ENCODE measurements around the gene KLHL11.
A peak's percentile ranks its signal among the peaks of the same experiment; 100 is the strongest.

KLHL11 gene, protein sequence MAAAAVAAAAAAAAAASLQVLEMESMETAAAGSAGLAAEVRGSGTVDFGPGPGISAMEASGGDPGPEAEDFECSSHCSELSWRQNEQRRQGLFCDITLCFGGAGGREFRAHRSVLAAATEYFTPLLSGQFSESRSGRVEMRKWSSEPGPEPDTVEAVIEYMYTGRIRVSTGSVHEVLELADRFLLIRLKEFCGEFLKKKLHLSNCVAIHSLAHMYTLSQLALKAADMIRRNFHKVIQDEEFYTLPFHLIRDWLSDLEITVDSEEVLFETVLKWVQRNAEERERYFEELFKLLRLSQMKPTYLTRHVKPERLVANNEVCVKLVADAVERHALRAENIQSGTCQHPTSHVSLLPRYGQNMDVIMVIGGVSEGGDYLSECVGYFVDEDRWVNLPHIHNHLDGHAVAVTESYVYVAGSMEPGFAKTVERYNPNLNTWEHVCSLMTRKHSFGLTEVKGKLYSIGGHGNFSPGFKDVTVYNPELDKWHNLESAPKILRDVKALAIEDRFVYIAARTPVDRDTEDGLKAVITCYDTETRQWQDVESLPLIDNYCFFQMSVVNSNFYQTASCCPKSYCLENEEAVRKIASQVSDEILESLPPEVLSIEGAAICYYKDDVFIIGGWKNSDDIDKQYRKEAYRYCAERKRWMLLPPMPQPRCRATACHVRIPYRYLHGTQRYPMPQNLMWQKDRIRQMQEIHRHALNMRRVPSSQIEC

DNA sequence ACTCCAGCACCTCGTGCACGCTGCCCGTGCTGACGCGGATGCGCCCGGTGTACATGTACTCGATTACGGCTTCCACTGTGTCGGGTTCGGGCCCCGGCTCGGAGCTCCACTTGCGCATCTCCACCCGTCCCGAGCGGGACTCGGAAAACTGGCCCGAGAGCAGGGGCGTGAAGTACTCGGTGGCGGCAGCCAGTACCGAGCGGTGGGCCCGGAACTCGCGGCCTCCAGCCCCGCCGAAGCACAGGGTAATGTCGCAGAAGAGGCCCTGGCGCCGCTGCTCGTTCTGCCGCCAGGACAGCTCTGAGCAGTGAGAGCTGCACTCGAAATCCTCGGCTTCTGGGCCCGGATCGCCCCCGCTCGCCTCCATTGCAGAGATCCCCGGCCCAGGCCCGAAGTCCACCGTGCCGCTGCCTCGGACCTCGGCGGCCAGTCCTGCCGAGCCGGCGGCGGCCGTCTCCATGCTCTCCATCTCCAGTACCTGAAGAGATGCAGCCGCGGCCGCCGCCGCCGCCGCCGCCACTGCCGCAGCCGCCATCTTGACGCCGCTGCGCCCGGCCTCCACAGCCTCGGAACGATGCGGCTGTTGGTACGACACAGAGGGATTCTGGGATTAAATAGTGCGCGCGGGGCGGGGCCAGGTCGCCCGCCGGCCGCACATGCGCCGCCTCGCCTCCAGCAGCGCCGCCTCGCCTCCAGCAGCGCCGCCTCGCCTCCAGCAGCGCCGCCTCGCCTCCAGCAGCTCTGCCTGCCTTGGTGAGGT is at the start of gene KLHL11:
Gene KLHL11 (minus strand): TSS at position 588 of the 760 bp plus-strand sequence. CDS start 53 bp downstream, at position 535.
- DNase-seq, result peak; percentile 82

DNA sequence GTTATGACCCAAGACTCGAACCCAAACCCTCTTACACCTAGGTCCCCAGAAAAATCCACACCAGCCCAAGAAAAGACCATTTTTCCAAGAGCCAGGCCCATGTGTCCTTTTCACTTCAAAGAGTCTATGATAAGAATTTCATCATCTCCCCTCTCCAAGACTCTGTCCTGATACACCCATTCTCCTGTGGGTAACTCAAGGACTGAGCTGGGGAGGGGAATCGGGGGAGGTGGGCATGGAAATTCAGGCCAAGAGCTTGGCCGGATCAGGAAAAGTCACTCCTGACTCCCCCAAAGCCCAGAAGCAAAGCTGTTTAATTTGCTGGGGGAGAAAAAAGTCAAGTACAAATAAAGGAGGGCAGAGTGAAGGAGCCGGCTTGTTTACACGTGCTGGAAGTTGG is 49.8 kb upstream of the KLHL11 start:
- no peak for DNase-seq

DNA sequence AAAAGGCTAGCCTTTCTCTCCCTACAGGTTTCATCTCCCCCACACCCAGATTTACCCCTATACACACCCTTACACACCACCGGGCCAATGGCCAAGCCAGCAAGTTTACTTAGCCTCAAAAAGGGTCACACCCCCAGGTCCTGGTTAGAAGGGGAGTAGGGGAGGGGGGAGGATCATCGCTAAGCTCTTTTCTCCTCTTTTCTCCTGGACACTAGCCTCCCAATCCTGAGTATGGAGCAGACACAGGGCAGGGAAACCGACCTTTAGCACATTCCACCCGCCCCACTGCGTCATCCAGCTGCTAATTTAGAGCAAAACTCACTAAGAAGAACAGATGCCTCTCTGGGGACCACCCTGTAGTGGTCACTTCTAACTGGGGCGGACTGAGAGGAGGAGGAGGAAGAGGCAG is 49.1 kb upstream of the KLHL11 start:
- no peak for DNase-seq

DNA sequence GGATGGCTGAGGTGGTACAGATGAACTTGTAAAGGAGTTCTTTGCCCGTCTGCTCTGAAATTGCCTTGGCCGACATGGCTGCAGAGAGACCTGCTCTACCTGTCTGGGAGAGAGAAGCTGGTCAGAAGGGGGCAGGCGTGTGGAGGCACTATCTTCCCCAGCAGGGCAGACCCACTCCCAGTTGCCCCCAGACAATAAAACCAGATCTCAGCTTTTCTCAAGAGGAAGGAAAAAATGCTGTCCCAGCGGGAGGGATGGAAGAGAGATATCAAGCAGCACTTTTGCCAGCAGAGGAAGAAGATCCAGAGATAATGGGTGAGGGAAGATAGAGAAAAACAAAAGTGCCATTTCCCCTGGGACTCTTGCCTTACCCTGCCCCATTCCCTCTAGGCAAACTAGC is 48.6 kb upstream of the KLHL11 start:
- no peak for DNase-seq

DNA sequence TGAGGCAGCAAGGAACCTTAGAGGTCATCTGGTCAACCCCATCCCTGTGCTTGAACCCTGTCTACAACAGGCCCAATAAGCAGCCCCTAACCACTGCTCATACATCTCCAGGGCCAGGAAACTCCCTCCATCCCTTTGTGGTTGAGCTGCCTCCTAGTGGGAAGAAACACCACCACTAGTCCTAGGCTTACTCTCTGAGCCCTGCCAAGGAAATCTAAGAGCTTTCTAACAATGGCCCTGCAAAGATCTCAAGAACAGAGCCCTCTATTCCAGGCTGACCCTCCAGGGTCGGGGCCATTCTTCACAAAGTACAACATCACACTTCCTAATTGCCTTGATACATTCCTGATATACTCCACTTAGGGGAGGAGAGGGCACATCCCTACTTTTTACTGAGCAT is 47.7 kb upstream of the KLHL11 start:
- no peak for DNase-seq

DNA sequence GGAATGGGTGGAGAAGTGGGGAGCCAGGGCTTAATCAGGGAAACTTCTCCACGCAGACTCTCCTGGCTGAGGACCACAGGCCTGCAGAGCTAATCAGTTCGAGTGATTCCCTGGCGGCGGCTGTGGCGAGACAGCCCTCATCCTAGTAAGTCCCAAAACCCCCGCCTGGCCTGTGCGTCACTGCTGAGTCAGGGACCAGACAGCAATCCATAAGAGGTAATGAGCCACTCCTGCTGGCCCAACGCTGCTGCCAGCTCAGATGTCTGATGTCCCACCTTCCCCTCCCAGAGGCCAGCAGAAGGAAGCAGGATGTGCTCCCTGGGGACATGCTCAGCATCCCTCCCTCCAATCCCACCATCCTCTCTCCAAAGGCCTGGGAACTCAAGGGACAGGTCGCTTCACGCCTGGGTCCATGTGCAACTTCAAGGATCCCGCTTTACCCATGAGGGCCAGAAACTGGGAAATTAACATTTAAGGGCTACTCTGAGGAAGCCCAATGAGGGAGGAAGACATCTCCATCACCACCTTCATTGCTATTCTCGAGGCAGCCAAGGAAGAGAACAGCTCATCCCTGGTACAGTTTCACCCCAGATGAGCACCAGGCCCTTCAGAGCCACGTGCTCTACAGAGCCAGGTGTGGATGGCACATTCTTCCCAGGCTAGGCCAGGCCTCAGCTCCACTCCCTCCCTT is 45.6 kb upstream of the KLHL11 start:
- DNase-seq, result no peak

DNA sequence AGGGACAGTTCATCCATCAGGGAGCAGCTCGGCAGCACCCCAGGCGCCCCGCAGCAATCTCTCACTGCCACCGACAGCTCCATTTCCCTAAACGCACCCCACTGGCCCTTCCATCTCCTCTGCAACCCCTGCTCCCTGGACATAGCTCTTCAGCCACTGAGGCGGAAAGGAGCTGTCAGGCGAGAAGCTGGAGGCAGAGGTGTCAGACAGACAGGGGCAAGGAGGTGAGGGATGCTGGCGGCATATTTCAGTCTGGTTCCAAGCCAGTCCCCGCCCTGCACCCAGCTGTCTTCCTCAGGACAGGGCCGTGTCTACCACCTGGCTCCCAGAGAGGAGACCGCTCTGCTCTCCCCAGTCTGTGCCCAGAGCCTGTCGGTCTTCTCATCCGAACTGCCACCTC is 43.9 kb upstream of the KLHL11 start:
- DNase-seq, result no peak

DNA sequence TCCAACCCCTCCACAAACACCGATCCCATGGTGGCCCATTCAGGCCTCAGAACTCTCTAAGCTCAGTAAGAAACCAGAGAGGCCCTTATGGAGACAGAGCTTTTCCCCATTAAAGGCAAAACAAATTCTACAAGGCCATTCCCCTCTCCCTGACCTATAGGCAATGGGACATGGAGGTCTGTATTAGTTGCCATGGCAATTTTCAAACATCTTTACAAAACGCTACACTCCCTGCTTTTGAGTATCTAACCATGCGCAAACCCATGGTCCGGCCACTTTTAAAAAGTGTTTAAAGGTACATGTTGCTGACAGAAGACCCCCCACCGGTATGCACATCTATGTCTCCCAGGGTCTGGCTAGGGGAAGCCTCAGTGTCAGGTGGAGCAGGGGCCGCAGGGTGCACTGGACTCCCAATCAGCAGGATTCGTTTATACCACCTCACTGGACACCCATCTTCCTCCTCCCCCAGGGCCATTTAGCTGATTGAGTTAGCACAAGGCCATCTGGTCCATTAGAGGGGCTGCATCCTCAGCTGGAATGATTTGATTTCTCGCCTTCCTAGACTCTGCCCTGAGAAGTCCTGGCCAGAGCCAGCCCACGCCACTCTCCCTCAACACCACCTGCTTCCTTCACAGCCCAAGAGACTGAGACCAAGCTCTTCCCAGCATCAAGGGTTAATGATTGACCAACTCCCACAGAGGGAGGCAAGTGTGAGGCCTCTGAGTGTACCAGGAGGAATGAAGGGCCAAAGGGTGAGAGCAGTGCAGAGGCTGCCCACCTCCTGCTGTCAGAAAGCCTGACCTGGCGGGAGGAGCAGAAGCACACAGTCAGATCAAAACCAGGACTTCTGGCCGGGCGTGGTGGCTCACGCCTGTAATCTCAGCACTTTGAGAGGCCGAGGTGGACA is 42.7 kb upstream of the KLHL11 start:
- DNase-seq, result no peak

DNA sequence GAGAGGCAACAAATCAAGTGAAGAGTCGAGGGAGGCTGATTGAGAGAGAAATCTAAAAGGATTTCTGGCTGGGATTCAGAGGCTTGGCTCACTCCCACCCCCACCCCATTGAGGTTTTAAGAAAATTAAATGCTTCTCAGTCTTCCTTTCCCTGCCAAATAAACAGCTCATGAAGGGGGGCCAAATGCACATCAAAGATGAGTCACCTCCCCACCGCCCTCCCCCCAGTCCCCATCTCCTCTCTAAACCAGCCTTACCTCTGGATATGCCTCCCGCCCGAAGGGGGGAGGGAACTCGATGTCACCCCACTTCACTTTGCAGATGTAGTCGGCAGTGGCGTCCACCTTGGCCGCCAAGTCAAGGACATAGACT is 41.9 kb upstream of the KLHL11 start:
- DNase-seq, result no peak

DNA sequence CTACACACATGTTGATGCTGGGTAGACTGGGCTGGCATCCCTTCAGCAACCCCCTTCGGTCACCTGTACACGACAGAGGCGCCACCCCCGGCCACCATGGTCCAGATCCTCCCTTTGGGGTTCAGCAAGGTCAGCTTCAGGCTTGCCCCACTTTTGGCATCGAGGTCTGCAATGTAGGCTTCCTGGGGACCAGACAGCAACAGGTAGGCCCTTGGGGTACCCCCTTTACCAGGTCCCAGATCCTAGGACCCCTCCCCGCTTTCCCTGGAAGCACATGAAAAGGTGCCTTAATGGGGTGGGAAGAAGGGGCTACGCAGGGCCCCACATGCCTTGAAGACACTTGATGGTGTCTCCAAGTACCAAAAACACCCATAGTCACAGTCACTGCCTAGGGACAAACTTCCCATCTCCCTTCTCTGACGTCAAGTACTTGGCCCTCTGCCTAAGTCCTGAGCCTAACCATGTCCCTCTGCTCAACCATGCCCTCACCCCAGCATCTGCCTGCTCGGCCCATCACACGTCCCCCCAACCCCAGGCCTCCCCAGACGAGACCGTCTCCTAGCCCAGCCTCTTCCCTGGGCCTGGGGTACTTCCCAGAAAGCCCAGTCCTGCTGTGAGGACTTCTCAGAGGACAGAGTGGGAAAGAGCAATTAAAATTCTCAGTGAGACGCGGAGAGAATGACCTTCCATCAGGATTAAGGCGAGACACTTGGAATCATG is 41.4 kb upstream of the KLHL11 start:
- DNase-seq, result no peak

DNA sequence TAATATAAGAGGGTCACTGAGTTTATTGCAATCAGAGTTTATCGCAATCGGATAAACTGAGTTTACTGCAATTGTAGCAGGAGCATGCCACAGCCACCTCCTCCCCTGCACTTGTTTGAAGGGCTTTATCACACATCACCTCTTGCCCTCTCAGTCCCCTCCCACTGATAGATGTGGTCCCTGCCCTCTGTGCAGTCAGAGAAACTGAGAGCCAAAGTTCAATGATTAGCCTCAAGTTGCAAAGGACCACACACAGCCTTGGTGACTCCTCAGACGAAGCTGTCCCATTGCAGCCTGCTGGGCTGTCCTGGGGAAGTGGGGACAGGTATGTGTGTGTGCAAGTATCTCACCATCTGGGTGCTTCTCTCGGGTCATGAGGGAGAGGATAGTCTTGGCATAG is 39.9 kb upstream of the KLHL11 start:
- DNase-seq, result no peak

DNA sequence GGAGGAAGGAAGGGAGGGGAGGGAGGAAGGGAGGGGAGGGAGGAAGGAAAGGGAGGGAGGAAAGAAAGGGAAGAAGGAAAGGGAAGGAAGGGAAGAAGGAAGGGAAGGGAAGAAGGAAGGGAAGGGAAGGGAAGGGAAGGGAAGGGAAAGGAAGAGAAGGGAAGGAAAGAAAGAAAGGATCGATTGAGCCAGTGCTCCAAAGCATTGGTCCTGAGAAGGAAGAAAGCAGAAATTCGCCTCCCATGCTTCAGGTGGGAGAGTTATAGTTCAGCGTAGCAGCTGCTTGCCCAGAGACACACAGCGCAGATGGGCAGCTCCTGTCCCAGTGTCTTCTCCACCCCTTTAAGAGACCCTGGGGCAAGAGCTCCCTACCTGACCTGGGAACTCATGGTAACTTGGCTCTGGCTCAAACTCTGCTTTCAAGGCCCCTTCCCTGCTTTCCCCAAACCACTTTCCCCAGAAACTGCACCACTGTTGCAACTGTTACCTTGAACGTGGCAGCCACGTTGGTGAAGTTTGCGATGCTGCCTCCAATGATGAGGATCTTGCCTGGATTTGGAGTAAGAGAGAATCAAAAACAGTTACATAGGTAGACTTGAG is 39.1 kb upstream of the KLHL11 start:
- no peak for DNase-seq

DNA sequence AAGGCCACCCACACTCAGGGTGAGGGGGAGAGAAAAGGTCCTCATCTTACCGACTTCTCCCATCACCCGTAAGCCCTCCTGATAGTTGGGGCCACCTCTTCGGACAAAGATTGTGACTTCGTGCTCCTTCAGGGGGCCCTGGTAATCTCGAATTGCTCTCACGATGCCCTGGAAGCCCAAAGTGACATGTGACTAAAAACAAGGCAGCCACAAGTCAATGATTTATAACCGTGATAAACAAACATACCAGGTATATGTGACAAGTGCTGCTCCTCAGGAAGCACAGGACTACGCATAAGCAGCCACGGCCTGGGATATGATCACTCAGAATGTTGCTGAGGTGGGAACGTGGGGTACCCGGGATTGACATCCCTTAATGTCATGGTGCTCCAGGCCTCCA is 36.4 kb upstream of the KLHL11 start:
- DNase-seq, result no peak

DNA sequence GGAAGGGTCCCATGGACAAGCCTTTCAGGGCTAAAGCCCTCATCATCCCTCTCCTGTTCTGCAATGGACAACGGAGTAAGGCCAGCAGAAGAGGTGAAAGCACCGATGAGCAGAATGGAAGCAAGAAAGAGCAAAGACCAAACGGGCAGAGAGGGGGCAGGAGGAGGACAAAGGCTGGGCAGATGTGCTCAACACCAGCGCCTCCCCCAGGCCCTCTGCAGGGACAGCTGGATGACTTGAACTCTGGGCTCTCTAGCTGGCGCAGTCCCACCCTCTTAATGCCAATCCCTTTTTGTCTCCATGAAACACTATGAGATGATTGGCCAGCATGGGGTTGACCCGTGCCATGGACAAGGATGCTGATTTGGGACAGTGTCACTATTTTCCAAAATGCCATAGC is 31.5 kb upstream of the KLHL11 start:
- DNase-seq, result no peak

DNA sequence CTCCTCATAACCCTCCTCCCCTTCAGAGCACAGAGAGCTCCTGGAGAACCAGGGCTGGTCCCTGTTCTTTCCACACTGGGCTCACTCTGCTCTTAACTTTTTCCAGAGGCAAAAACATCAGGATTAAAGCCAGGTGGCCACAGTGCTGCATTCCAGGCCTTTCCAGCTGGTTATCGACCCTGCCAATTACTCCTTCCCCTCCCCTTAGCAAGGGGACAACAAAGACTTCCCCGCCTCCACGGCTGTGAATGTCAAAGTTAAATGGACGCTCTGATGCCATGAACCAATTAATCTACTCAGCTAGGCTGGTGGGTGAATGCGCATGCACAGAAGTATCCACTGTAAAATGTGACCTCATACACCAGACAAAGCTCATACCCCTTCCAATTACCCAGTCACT is 30.4 kb upstream of the KLHL11 start:
- no peak for DNase-seq

DNA sequence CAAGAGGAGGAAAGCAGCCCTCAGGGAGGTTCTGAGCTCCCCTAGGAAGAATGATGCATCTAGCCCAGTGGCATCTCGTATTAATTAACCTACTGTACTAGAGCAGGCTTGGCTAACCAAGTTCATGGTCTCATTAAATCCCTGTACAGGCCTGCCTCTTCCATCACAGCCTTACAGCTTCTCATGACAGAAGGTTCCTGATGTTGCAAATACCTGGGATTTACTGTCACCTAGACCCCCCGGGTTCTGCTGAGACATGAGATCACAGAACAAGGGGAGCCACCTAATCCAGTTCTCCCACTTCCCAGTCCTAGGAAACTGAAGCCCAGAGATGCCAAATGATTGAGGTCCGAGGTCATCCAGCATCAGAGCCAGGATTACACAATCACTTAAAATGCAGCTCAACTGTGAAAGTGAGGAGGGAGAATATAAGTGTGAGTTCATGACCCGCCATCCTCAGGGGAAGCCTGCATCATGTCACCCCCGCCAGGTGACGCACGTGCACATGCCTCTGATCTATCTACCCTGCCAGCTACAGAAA is 29.6 kb upstream of the KLHL11 start:
- DNase-seq, result no peak

DNA sequence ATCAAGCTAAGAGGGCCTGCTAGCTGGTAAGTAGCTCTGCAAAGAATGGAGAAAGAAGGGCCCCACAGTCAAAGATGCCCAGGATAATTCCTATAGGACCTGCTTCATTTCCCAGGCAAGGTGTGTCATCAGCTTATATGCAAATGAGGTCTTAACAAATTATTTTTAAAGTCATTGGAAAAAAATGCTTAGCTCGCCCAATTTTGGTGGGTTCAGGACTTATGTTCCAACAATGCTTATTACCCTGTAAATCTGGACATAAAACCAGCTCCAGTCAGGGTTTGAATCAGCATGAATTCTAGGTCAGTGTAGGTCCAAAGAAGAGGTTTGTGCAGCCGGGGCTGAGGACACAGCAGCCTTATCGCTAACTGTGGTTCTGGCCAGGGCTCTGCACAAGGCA is 28.2 kb upstream of the KLHL11 start:
- no peak for DNase-seq

DNA sequence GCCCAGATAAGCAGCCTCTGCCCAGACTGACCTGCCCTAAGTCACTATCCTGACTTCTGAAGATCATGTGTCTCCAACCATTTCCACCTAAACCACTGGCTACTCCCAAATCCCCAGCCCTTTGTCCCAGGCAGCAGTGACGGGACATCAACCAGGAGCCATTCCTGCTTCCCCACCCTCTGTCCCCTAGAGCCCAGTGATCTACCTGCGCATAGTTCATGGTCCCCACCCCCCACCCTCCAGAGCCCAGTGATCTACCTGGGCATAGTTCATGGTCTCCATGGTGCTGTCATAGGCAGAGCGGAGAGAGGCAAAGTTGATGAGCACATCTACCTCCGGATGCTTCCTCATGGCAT is 26.8 kb upstream of the KLHL11 start:
- no peak for DNase-seq

DNA sequence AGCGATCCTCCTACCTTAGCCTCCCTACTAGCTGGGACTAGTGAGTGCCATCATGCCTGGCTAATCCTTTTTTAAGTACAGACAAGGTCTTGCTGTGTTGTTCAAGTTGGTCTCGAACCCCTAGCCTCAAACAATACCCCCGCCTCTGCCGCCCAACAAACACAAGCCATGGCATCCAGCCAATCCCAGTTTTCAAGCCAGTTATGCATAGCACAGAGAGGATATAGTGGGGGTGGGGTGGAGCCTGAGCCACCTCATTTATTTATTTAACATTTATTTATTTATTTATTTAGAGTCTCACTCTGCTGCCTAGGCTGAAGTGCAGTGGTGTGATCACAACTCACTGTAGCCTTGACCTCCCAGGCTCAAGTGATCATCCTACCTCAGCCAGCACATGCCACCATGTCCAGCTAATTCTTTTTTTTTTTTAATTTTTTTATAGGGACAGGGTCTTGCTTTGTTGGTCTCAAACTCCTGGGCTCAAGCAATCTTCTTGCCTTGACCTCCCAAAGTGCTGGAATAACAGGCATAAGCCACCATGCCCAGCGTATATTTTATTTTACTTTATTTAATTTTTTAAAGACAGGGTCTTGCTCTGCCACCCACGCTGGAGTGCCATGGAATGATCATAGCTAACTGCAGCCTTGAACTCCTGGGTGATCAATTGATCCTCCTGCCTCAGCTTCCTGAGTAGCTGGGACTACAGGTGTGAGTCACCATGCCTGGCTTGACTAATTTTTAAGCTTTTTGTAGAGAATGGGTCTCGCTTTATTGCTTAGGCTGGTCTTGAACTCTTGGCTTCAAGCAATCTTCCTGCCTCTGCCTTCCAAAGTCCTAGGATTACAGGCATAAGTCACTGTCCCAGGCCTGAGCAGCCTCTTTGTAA is 26.2 kb upstream of the KLHL11 start:
- no peak for DNase-seq

All from NCI-H1105 (cell line).